Neural cell (in vitro differentiated cells): Measurements from ENCODE around the gene HECTD1. TPM values are rescaled to one million over a fixed set of nuclear protein-coding genes. Genes with fewer than 3 reads are reported as not detected.

Experiments
- H2AFZ ChIP-seq: fragments of 200-600, 300-800 bp; sonication (generic), shearing (Covaris generic); 2 replicates; pipeline ENCODE4 v1.6.0; 2014; ENCODE audit warnings: low read depth, mild to moderate bottlenecking, antibody characterized with exemption, low read length, moderate library complexity
- H3F3A ChIP-seq: fragments of 200-600 bp; shearing (Covaris generic); 2 replicates; pipeline ENCODE4 v1.6.1; 2016; ENCODE audit warnings: mild to moderate bottlenecking, moderate library complexity, mixed read lengths, antibody characterized with exemption, low read length; ENCODE audit not compliant: insufficient read depth, poor library complexity, severe bottlenecking
- H3K27ac ChIP-seq: fragments of 200-600, 300-800 bp; sonication (generic), shearing (Covaris generic); 2 replicates; pipeline ENCODE4 v1.5.1; 2014; ENCODE audit warnings: mild to moderate bottlenecking, low read length, moderate library complexity
- H3K27me3 ChIP-seq: fragments of 300-800, 200-600 bp; sonication (generic), shearing (Covaris generic); 2 replicates; pipeline ENCODE4 v1.6.0; 2014; ENCODE audit warnings: mild to moderate bottlenecking, low read depth, low read length, moderate library complexity; ENCODE audit not compliant: insufficient read depth
- H3K36me3 ChIP-seq: fragments of 300-800, 200-600 bp; sonication (generic), shearing (Covaris generic); 2 replicates; pipeline ENCODE4 v1.5.1; 2014; ENCODE audit warnings: mild to moderate bottlenecking, antibody characterized with exemption, low read length, moderate library complexity; ENCODE audit not compliant: insufficient read depth
- H3K4me2 ChIP-seq: fragments of 300-800, 200-600 bp; sonication (generic), shearing (Covaris generic); 2 replicates; pipeline ENCODE4 v1.6.0; 2014; ENCODE audit warnings: mild to moderate bottlenecking, low read length
- H3K4me3 ChIP-seq: fragments of 300-800, 200-600 bp; sonication (generic), shearing (Covaris generic); 2 replicates; pipeline ENCODE4 v1.5.1; 2014; ENCODE audit warnings: mild to moderate bottlenecking, low read length, moderate library complexity
- H3K79me2 ChIP-seq: fragments of 200-600 bp; shearing (Covaris generic); replicated peaks from 2 replicates; pipeline ENCODE4 v1.6.0; 2014; ENCODE audit warnings: mild to moderate bottlenecking, low read length, moderate library complexity; ENCODE audit not compliant: insufficient read depth
- H3K9ac ChIP-seq: fragments of 300-800, 200-600 bp; sonication (generic), shearing (Covaris generic); 2 replicates; pipeline ENCODE4 v1.6.1; 2016; ENCODE audit warnings: mild to moderate bottlenecking, low read length, mixed read lengths
- H3K9me2 ChIP-seq: fragments of 200-600 bp; shearing (Covaris generic); 2 replicates; pipeline ENCODE4 v1.6.1; 2016; ENCODE audit warnings: mild to moderate bottlenecking, low read length, mixed read lengths; ENCODE audit not compliant: insufficient read depth
- H3K9me3 ChIP-seq: fragments of 200-600, 300-800 bp; sonication (generic), shearing (Covaris generic); 2 replicates; pipeline ENCODE4 v1.6.1; 2016; ENCODE audit warnings: mild to moderate bottlenecking, mixed run types, low read length, moderate library complexity, mixed read lengths
- H4K20me1 ChIP-seq: fragments of 200-600 bp; shearing (Covaris generic); 2 replicates; pipeline ENCODE4 v1.6.1; 2016; ENCODE audit warnings: mild to moderate bottlenecking, mixed run types; ENCODE audit not compliant: insufficient read depth
- EP300 ChIP-seq: fragments of 450-650 bp; conservative IDR thresholded peaks from 2 replicates; pipeline ENCODE4 v1.6.1; 2014; ENCODE audit warnings: antibody characterized with exemption, mild to moderate bottlenecking, moderate library complexity; ENCODE audit not compliant: poor library complexity, severe bottlenecking
- EZH2 ChIP-seq: fragments of 200-600, 300-800 bp; shearing (Covaris generic), sonication (generic); IDR thresholded peaks from 2 replicates; pipeline ENCODE4 v1.6.1; 2014; ENCODE audit warnings: antibody characterized with exemption, low read length, borderline replicate concordance, mild to moderate bottlenecking; ENCODE audit not compliant: insufficient read depth, poor library complexity, severe bottlenecking
- MXI1 ChIP-seq: fragments of 450-650 bp; conservative IDR thresholded peaks from 2 replicates; pipeline ENCODE4 v1.6.1; 2014; ENCODE audit warnings: antibody characterized with exemption, mild to moderate bottlenecking; ENCODE audit not compliant: poor library complexity, severe bottlenecking
- POLR2AphosphoS5 ChIP-seq: IDR thresholded peaks from 2 replicates; pipeline ENCODE4 v1.6.1; 2012
- RAD21 ChIP-seq: fragments of 450-650 bp; conservative IDR thresholded peaks from 2 replicates; pipeline ENCODE4 v1.6.1; 2014; ENCODE audit warnings: antibody characterized with exemption, mild to moderate bottlenecking, moderate library complexity
- SMC3 ChIP-seq: fragments of 450-650 bp; conservative IDR thresholded peaks from 2 replicates; pipeline ENCODE4 v1.6.1; 2014; ENCODE audit warnings: antibody characterized with exemption, mild to moderate bottlenecking, moderate library complexity; ENCODE audit not compliant: poor library complexity
- TAF1 ChIP-seq: IDR thresholded peaks from 2 replicates; pipeline ENCODE4 v1.6.1; 2012; ENCODE audit warnings: low read depth
- polyA plus RNA-seq: library from polyadenylated mRNA; depleted of rRNA; stranded (reverse); fragments of >200 nt; gene quantifications from 2 replicates; pipeline ENCODE4 v1.2.3, GENCODE V29; 2014
- TF ChIP-seq, protein P1 (sequence below): fragments of 450-650 bp; IDR thresholded peaks from 2 replicates; pipeline ENCODE4 v1.5.1; 2014; ENCODE audit warnings: antibody characterized with exemption, mild to moderate bottlenecking, moderate library complexity; ENCODE audit not compliant: poor library complexity, severe bottlenecking
- TF ChIP-seq, protein P2 (sequence below): IDR thresholded peaks from 2 replicates; pipeline ENCODE4 v1.6.1; 2012; ENCODE audit warnings: borderline replicate concordance

Gene HECTD1
- polyA plus RNA-seq, 1 donor from 2014 or later: 144 TPM

DNA sequence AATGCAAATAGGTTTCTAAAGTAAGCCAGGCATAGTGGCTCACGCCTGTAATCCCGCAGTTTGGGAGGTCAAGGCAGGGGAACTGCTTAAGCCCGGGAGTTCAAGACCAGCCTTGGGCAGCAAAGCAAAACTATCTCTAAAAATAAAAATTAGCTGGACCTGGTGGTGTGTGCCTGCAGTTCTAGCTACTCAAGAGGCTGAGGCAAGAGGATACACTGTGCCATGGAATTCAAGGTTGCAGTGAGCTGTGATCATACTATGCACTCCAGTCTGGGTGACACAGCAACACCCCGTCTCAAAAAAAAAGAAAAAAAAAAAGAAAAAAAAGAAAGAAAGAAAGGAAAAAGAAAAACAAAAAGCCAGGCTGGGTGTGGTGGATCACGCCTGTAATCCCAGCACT is 46.3 kb downstream of the HECTD1 start:
- Histone ChIP-seq H3K9ac (no peak overlapping the region), H3K4me2 (no peak overlapping the region), H3K79me2 (no peaks in the 10 kb centered on the region), H2AFZ (no peak overlapping the region), H3K4me3 (no peak overlapping the region), H3K9me3 (no peaks in the 10 kb centered on the region), H3F3A (no peaks in the 10 kb centered on the region), H3K27me3 (no peaks in the 10 kb centered on the region), H4K20me1 (no peaks in the 10 kb centered on the region), H3K9me2 (no peaks in the 10 kb centered on the region), H3K36me3 (peaks cover 7% of the 10 kb centered on the region), H3K27ac (no peak overlapping the region)
- TF ChIP-seq RAD21: no peak
- TF ChIP-seq TAF1: no peak
- TF ChIP-seq POLR2AphosphoS5: no peak
- TF ChIP-seq, protein P1, sequence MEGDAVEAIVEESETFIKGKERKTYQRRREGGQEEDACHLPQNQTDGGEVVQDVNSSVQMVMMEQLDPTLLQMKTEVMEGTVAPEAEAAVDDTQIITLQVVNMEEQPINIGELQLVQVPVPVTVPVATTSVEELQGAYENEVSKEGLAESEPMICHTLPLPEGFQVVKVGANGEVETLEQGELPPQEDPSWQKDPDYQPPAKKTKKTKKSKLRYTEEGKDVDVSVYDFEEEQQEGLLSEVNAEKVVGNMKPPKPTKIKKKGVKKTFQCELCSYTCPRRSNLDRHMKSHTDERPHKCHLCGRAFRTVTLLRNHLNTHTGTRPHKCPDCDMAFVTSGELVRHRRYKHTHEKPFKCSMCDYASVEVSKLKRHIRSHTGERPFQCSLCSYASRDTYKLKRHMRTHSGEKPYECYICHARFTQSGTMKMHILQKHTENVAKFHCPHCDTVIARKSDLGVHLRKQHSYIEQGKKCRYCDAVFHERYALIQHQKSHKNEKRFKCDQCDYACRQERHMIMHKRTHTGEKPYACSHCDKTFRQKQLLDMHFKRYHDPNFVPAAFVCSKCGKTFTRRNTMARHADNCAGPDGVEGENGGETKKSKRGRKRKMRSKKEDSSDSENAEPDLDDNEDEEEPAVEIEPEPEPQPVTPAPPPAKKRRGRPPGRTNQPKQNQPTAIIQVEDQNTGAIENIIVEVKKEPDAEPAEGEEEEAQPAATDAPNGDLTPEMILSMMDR: no peak
- no peak for TF ChIP-seq MXI1
- no peak for TF ChIP-seq EZH2
- TF ChIP-seq SMC3: no peak
- TF ChIP-seq EP300: no peak

DNA sequence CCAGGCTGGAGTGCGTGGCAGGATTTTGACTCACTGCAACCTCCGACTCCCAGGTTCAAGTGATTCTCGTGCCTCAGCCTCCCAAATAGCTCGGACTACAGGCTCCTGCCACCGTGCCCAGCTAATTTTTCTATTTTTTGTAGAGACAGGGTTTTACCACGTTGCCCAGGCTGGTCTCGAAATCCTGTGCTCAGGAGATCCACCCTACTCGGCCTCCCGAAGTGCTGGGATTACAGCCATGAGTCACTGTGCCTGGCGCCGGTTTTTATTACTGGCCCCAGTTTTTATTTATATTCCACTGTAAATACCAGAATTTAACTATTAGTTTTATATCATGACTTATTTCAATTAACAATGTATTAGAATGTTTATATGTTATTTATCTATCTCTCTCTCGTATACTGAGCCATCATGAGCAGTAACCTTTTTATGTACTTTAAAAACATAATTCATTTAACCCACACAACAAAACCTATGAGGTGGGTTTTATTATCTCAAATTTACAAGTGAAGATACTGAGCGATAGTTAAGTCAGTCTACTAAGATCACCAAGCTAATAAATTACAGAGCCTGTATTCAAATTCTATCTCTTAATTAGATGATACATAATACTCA is 47.8 kb downstream of the HECTD1 start:
- Histone ChIP-seq H3K9me2 (no peaks in the 10 kb centered on the region), H3K27ac (no peak overlapping the region), H2AFZ (no peak overlapping the region), H3K36me3 (peaks cover 7% of the 10 kb centered on the region), H3K9ac (no peak overlapping the region), H3K79me2 (no peaks in the 10 kb centered on the region), H3K27me3 (no peaks in the 10 kb centered on the region), H3F3A (no peaks in the 10 kb centered on the region), H4K20me1 (no peaks in the 10 kb centered on the region), H3K4me3 (no peak overlapping the region), H3K4me2 (no peak overlapping the region), H3K9me3 (no peaks in the 10 kb centered on the region)
- TF ChIP-seq, protein P2, sequence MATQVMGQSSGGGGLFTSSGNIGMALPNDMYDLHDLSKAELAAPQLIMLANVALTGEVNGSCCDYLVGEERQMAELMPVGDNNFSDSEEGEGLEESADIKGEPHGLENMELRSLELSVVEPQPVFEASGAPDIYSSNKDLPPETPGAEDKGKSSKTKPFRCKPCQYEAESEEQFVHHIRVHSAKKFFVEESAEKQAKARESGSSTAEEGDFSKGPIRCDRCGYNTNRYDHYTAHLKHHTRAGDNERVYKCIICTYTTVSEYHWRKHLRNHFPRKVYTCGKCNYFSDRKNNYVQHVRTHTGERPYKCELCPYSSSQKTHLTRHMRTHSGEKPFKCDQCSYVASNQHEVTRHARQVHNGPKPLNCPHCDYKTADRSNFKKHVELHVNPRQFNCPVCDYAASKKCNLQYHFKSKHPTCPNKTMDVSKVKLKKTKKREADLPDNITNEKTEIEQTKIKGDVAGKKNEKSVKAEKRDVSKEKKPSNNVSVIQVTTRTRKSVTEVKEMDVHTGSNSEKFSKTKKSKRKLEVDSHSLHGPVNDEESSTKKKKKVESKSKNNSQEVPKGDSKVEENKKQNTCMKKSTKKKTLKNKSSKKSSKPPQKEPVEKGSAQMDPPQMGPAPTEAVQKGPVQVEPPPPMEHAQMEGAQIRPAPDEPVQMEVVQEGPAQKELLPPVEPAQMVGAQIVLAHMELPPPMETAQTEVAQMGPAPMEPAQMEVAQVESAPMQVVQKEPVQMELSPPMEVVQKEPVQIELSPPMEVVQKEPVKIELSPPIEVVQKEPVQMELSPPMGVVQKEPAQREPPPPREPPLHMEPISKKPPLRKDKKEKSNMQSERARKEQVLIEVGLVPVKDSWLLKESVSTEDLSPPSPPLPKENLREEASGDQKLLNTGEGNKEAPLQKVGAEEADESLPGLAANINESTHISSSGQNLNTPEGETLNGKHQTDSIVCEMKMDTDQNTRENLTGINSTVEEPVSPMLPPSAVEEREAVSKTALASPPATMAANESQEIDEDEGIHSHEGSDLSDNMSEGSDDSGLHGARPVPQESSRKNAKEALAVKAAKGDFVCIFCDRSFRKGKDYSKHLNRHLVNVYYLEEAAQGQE: no peak

DNA sequence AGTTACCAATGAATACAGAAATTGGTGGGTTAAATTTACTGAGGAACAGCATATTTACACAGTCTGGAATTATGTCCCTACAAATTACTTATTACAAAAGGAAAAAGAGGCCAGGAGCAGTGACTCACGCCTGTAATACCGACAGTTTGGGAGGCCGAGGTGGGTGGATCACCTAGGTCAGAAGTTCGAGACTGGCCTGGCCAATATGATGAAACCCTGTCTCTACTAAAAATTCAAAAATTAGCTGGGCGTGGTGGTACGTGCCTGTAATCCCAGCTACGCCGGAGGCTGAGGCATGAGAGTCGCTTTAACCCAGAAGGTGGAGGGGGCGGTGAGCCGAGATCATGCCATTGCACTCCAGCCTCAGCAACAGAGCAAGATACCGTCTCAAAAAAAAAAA is 52.6 kb downstream of the HECTD1 start:
- no peak for TF ChIP-seq SMC3
- TF ChIP-seq, protein P2: no peak
- no peak overlapping the region for H3K4me2 ChIP-seq
- no peaks in the 10 kb centered on the region for H4K20me1 ChIP-seq
- no peaks in the 10 kb centered on the region for H3K36me3 ChIP-seq
- H3K27ac ChIP-seq: no peak overlapping the region
- H3K27me3 ChIP-seq: no peaks in the 10 kb centered on the region
- no peaks in the 10 kb centered on the region for H3F3A ChIP-seq
- H3K79me2 ChIP-seq: no peaks in the 10 kb centered on the region
- H3K9me3 ChIP-seq: no peaks in the 10 kb centered on the region
- H3K9ac ChIP-seq: no peak overlapping the region
- H3K4me3 ChIP-seq: no peak overlapping the region
- no peak overlapping the region for H2AFZ ChIP-seq
- no peaks in the 10 kb centered on the region for H3K9me2 ChIP-seq
